ENCODE measurements around the gene DTNBP1. TPM values are rescaled to one million over a fixed set of nuclear protein-coding genes. Genes with fewer than 3 reads are reported as not detected.
A peak's percentile ranks its signal among the peaks of the same experiment; 100 is the strongest.

Gene DTNBP1
- total and polyA plus RNA-seq, 5 donors from 2014 or later, result 22.4 to 43.1 (median 33.7) TPM

DNA sequence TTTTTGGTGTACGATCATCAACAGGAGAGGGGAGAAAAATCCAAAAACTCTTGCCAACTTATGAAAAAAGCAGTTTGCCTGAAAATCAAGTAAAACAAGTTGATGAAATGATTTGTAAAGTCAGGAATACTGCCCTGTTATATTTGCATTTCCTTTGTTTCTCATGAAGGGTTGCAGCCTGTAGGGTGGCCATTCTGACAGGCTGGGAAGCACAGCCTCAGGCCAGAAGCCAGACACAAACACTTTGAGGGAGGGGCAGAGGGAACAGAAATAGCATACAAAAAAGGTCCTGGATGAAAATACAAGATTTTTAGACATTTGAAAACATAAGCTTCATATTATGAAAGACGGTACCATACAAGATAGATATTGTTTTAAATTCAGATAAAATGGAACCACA is 109.8 kb downstream of the DTNBP1 start:
- DNase-seq (no peak), ATAC-seq (ENCODE audit: low read depth in 2 of 2) (no peak)
- Histone ChIP-seq H3K27me3 (ENCODE audit: control insufficient read depth, insufficient read depth, low read length) (no peaks in the 10 kb centered on the region), H3K36me3 (ENCODE audit: control insufficient read depth, insufficient read depth, low read length) (no peaks in the 10 kb centered on the region), H3K9me3 (ENCODE audit: control insufficient read depth in 2 of 2, low read length in 2 of 2) (no peaks in the 10 kb centered on the region), H3K4me3 (ENCODE audit: low read depth, low read length) (no peak overlapping the region), H3K27ac (ENCODE audit: insufficient read depth, low read length, poor library complexity, severe bottlenecking) (no peak overlapping the region), H3K4me1 (ENCODE audit: control insufficient read depth, insufficient read depth, low read length, poor library complexity, severe bottlenecking) (no peaks in the 10 kb centered on the region)
- peaks cover 7 to 33% (median 14%) of the 10 kb centered on the region in 4 donors for H3K4me1 Mint-ChIP-seq
- no peaks in the 10 kb centered on the region for H3K27me3 Mint-ChIP-seq
- no peak overlapping the region for H3K4me3 Mint-ChIP-seq
- H3K9me3 Mint-ChIP-seq, result peaks cover 0 to 2% (median 0%) of the 10 kb centered on the region in 7 donors
- no peak overlapping the region for H3K27ac Mint-ChIP-seq
- peaks cover 16% of the 10 kb centered on the region for H3K36me3 Mint-ChIP-seq

DNA sequence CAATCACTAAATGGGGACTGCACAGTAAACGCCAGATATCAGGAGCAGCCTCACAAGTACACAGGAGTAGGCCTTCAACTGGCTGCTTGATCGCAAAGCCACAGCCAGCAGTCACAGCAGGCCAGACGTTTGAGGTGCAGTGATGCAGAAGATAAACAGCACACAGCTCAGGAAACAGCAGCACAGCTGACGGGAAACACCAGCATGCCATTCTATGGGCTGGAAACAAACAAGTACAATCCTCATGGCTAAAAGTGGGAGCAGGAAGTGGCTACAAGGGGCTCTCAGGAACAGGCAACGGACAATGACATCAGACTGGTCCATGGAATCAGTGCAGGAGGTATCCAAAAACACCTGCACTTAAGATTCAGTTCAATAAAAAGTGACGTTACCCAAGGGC is 111.0 kb downstream of the DTNBP1 start:
- Histone ChIP-seq H3K36me3 (ENCODE audit: control insufficient read depth, insufficient read depth, low read length) (no peaks in the 10 kb centered on the region), H3K4me1 (ENCODE audit: control insufficient read depth, insufficient read depth, low read length, poor library complexity, severe bottlenecking) (no peaks in the 10 kb centered on the region), H3K4me3 (ENCODE audit: low read depth, low read length) (no peak overlapping the region), H3K9me3 (ENCODE audit: control insufficient read depth in 2 of 2, low read length in 2 of 2) (no peaks in the 10 kb centered on the region), H3K27ac (ENCODE audit: insufficient read depth, low read length, poor library complexity, severe bottlenecking) (no peak overlapping the region), H3K27me3 (ENCODE audit: control insufficient read depth, insufficient read depth, low read length) (no peaks in the 10 kb centered on the region)
- H3K9me3 Mint-ChIP-seq, result peaks cover 0 to 2% (median 0%) of the 10 kb centered on the region in 7 donors
- no peak overlapping the region for H3K4me3 Mint-ChIP-seq
- ATAC-seq (ENCODE audit: low read depth in 2 of 2) (no peak), DNase-seq (no peak)
- no peaks in the 10 kb centered on the region for H3K27me3 Mint-ChIP-seq
- H3K4me1 Mint-ChIP-seq, result peaks cover 7 to 29% (median 14%) of the 10 kb centered on the region in 4 donors
- peaks cover 16% of the 10 kb centered on the region for H3K36me3 Mint-ChIP-seq
- peak overlapping the region in 2 of 3 donors; percentile 12 to 82 for H3K27ac Mint-ChIP-seq

DNA sequence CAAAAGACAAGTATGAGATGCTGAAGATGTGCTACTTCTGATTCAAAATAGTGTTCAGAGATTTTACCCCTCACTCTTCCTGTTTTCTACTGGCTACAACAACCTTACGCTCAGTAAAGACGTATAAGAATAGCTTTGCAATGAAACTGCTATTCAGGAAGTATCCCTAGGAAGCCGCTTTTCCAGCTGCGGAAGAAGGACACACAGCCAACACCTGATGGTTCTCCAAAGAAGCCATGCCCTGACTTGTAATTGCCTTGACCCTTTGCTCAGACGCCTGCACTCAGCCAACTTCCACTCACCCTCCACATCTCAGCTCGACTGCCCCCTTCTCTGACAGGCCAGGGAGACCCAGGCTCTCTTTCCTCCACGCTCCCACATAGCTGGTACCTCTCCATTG is 111.6 kb downstream of the DTNBP1 start:
- no peaks in the 10 kb centered on the region for H3K27me3 ChIP-seq (ENCODE audit: control insufficient read depth, insufficient read depth, low read length)
- no peaks in the 10 kb centered on the region for H3K4me1 ChIP-seq (ENCODE audit: control insufficient read depth, insufficient read depth, low read length, poor library complexity, severe bottlenecking)
- H3K4me3 ChIP-seq (ENCODE audit: low read depth, low read length), result no peak overlapping the region
- Mint-ChIP-seq H3K9me3 (peaks cover 0 to 2% (median 0%) of the 10 kb centered on the region in 7 donors), H3K27ac (peak overlapping the region in 2 of 3 donors; percentile 12 to 82), H3K36me3 (peaks cover 16% of the 10 kb centered on the region), H3K27me3 (no peaks in the 10 kb centered on the region), H3K4me3 (no peak overlapping the region), H3K4me1 (peaks cover 7 to 26% (median 13%) of the 10 kb centered on the region in 4 donors)
- no peak for ATAC-seq (ENCODE audit: low read depth in 2 of 2)
- no peak overlapping the region for H3K27ac ChIP-seq (ENCODE audit: insufficient read depth, low read length, poor library complexity, severe bottlenecking)
- no peaks in the 10 kb centered on the region for H3K9me3 ChIP-seq (ENCODE audit: control insufficient read depth in 2 of 2, low read length in 2 of 2)
- H3K36me3 ChIP-seq (ENCODE audit: control insufficient read depth, insufficient read depth, low read length), result no peaks in the 10 kb centered on the region
- DNase-seq, result no peak

DNA sequence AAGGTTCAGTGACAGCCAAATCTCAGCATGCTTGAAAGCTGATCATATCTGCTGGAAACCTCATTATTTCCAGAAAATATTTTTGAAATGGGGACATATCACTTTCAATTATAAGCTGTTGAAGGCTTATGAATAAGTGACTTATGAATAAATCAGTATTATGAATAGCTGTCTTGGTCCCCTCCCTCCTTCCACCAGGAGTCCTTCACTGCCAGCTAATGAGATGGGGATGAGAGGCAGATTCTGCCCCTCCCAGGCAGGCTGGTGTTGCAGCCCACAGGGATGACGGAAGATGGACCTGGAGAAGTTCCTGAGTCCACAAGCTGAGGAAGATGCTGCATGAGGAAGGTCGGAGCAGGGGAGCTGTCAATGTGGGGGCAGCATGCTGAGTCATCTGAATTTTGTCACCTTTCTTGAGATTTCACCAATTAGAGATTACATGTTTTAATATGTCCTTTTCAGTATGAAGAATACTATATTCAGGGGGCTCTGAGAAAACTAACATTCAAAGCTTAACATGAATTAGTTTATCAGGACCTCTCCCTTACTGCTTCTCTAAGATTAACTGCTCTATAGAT is 112.2 kb downstream of the DTNBP1 start:
- no peaks in the 10 kb centered on the region for H3K4me1 ChIP-seq (ENCODE audit: control insufficient read depth, insufficient read depth, low read length, poor library complexity, severe bottlenecking)
- no peak overlapping the region for H3K4me3 ChIP-seq (ENCODE audit: low read depth, low read length)
- H3K27ac Mint-ChIP-seq, result peak overlapping the region in 1 of 3 donors; percentile 13
- no peak overlapping the region for H3K4me3 Mint-ChIP-seq
- DNase-seq, result no peak
- H3K36me3 Mint-ChIP-seq, result peaks cover 16% of the 10 kb centered on the region
- H3K36me3 ChIP-seq (ENCODE audit: control insufficient read depth, insufficient read depth, low read length), result no peaks in the 10 kb centered on the region
- H3K27ac ChIP-seq (ENCODE audit: insufficient read depth, low read length, poor library complexity, severe bottlenecking), result no peak overlapping the region
- H3K4me1 Mint-ChIP-seq, result peaks cover 7 to 26% (median 13%) of the 10 kb centered on the region in 4 donors
- H3K9me3 Mint-ChIP-seq, result peaks cover 0 to 2% (median 0%) of the 10 kb centered on the region in 7 donors
- H3K27me3 Mint-ChIP-seq, result no peaks in the 10 kb centered on the region
- no peaks in the 10 kb centered on the region for H3K9me3 ChIP-seq (ENCODE audit: control insufficient read depth in 2 of 2, low read length in 2 of 2)
- no peak for ATAC-seq (ENCODE audit: low read depth in 2 of 2)
- H3K27me3 ChIP-seq (ENCODE audit: control insufficient read depth, insufficient read depth, low read length), result no peaks in the 10 kb centered on the region

DNA sequence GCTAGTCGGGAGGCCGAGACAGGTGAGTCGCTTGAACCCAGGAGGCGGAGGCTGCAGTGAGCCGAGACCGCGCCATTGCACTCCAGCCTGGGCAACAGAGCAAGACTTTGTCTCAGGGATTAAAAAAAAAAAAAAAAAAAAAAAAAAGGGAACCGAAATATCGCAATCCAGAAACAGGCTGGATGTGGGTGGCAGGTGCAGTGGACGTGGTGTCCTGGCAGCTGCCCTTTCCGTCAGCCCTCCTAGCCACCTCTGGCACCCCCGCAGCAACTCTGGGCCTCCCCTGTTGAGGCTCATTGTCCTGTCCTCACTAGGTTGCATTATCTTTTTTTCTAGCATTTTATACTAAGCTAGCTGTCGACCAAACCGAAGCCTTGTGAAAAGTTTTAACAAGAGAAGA is 113.5 kb downstream of the DTNBP1 start:
- no peaks in the 10 kb centered on the region for H3K36me3 ChIP-seq (ENCODE audit: control insufficient read depth, insufficient read depth, low read length)
- H3K27ac ChIP-seq (ENCODE audit: insufficient read depth, low read length, poor library complexity, severe bottlenecking), result no peak overlapping the region
- H3K4me3 ChIP-seq (ENCODE audit: low read depth, low read length), result no peak overlapping the region
- Mint-ChIP-seq H3K9me3 (peaks cover 0 to 2% (median 0%) of the 10 kb centered on the region in 7 donors), H3K4me3 (no peak overlapping the region), H3K36me3 (peaks cover 14% of the 10 kb centered on the region), H3K27me3 (no peaks in the 10 kb centered on the region), H3K27ac (peak overlapping the region in 1 of 3 donors; percentile 7), H3K4me1 (peaks cover 4 to 22% (median 10%) of the 10 kb centered on the region in 4 donors)
- H3K9me3 ChIP-seq (ENCODE audit: control insufficient read depth in 2 of 2, low read length in 2 of 2), result no peaks in the 10 kb centered on the region
- H3K4me1 ChIP-seq (ENCODE audit: control insufficient read depth, insufficient read depth, low read length, poor library complexity, severe bottlenecking), result no peaks in the 10 kb centered on the region
- no peaks in the 10 kb centered on the region for H3K27me3 ChIP-seq (ENCODE audit: control insufficient read depth, insufficient read depth, low read length)
- ATAC-seq (ENCODE audit: low read depth in 2 of 2), result no peak
- DNase-seq, result no peak

DNA sequence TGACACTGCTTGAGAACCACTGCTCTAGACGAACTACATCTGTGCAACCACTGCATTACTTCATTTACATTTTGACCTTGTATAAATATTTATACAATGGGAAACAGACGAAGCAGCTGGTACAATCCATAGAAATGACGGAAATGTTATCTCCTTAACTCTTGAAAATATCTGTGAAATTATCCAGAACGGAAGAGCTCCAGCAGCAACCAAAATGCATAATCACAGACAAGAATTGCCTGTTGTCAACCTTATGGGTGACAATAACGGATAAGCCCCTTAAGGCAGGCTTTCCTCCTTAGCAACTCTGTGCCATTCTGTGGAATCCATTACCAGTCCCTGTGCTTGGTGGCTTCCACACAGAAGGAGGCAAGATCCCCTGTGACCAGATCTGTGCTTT is 115.4 kb downstream of the DTNBP1 start:
- Histone ChIP-seq H3K4me1 (ENCODE audit: control insufficient read depth, insufficient read depth, low read length, poor library complexity, severe bottlenecking) (no peaks in the 10 kb centered on the region), H3K27ac (ENCODE audit: insufficient read depth, low read length, poor library complexity, severe bottlenecking) (no peak overlapping the region), H3K27me3 (ENCODE audit: control insufficient read depth, insufficient read depth, low read length) (no peaks in the 10 kb centered on the region), H3K9me3 (ENCODE audit: control insufficient read depth in 2 of 2, low read length in 2 of 2) (peaks cover 0 to 4% of the 10 kb centered on the region in 2 experiments), H3K4me3 (ENCODE audit: low read depth, low read length) (no peak overlapping the region), H3K36me3 (ENCODE audit: control insufficient read depth, insufficient read depth, low read length) (no peaks in the 10 kb centered on the region)
- Mint-ChIP-seq H3K36me3 (peaks cover 12% of the 10 kb centered on the region), H3K4me1 (peaks cover 0 to 20% (median 11%) of the 10 kb centered on the region in 4 donors), H3K27me3 (no peaks in the 10 kb centered on the region), H3K9me3 (peaks cover 0 to 6% (median 0%) of the 10 kb centered on the region in 7 donors), H3K4me3 (no peak overlapping the region), H3K27ac (no peak overlapping the region)
- DNase-seq (no peak), ATAC-seq (ENCODE audit: low read depth in 2 of 2) (no peak)

DNA sequence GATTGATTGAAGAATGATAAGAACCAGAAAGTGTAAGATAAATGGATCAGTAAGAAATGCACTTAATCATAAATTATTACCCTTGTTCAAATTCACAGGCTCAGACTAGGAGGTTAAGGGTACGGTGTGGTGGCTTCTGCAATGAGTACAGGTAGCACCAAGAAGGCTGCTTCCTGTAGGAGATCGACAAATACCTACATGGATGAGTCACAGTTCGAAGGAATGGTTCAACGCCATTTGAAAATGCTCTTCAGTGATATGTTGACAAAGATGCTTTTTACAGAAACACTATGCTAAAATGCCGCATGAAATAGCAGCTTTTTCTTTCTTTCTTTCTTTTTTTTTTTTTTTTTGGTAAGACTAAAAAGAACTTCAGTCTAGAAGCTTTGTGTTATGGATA is 116.2 kb downstream of the DTNBP1 start:
- Mint-ChIP-seq H3K36me3 (peaks cover 6% of the 10 kb centered on the region), H3K27ac (no peak overlapping the region), H3K4me1 (peaks cover 0 to 15% (median 8%) of the 10 kb centered on the region in 4 donors), H3K4me3 (no peak overlapping the region), H3K9me3 (peaks cover 0 to 6% (median 0%) of the 10 kb centered on the region in 7 donors), H3K27me3 (no peaks in the 10 kb centered on the region)
- no peaks in the 10 kb centered on the region for H3K4me1 ChIP-seq (ENCODE audit: control insufficient read depth, insufficient read depth, low read length, poor library complexity, severe bottlenecking)
- DNase-seq, result no peak
- ATAC-seq (ENCODE audit: low read depth in 2 of 2), result no peak
- H3K4me3 ChIP-seq (ENCODE audit: low read depth, low read length), result no peak overlapping the region
- H3K36me3 ChIP-seq (ENCODE audit: control insufficient read depth, insufficient read depth, low read length), result no peaks in the 10 kb centered on the region
- no peaks in the 10 kb centered on the region for H3K27me3 ChIP-seq (ENCODE audit: control insufficient read depth, insufficient read depth, low read length)
- H3K9me3 ChIP-seq (ENCODE audit: control insufficient read depth in 2 of 2, low read length in 2 of 2), result peaks cover 0 to 4% of the 10 kb centered on the region in 2 experiments
- no peak overlapping the region for H3K27ac ChIP-seq (ENCODE audit: insufficient read depth, low read length, poor library complexity, severe bottlenecking)

DNA sequence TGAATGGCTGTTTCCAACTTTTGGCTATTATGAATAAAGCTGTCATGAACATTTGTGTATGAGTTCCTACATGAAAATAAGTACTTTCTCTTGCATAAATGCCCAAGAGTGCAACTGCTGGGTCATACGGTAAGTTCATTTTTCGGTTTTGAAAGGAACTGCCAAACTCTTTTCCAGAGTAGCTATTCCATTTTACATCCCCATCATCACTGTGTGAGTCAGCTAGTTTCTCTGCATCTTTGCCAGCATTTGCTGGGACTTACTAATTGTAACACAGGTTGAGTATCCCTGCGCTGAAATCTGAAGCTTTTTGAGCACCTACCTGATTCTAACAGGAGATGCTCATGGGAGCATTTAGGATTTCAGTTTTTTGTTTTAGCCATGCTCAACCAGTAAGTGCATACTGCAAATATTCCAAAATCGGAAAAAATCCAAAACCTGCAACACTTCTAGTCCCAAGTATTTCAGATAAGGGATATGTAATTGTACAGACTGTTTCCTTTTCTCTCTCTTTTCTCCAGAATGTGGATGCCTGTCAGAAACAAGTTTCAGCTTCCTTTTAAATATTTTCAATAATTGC is 118.4 kb downstream of the DTNBP1 start:
- peaks cover 0 to 7% (median 3%) of the 10 kb centered on the region in 4 donors for H3K4me1 Mint-ChIP-seq
- Histone ChIP-seq H3K36me3 (ENCODE audit: control insufficient read depth, insufficient read depth, low read length) (no peaks in the 10 kb centered on the region), H3K9me3 (ENCODE audit: control insufficient read depth in 2 of 2, low read length in 2 of 2) (peaks cover 0 to 4% of the 10 kb centered on the region in 2 experiments), H3K27me3 (ENCODE audit: control insufficient read depth, insufficient read depth, low read length) (no peaks in the 10 kb centered on the region), H3K27ac (ENCODE audit: insufficient read depth, low read length, poor library complexity, severe bottlenecking) (no peak overlapping the region), H3K4me1 (ENCODE audit: control insufficient read depth, insufficient read depth, low read length, poor library complexity, severe bottlenecking) (no peaks in the 10 kb centered on the region), H3K4me3 (ENCODE audit: low read depth, low read length) (no peak overlapping the region)
- H3K4me3 Mint-ChIP-seq, result no peak overlapping the region
- no peak overlapping the region for H3K27ac Mint-ChIP-seq
- DNase-seq (no peak), ATAC-seq (ENCODE audit: low read depth in 2 of 2) (no peak)
- peaks cover 11% of the 10 kb centered on the region for H3K36me3 Mint-ChIP-seq
- H3K27me3 Mint-ChIP-seq, result no peaks in the 10 kb centered on the region
- peaks cover 0 to 6% (median 0%) of the 10 kb centered on the region in 7 donors for H3K9me3 Mint-ChIP-seq

Measured in CD4-positive, CD25-positive, alpha-beta regulatory T cell (primary cell).